GM12878 (cell line): ENCODE measurements around the gene CREB3.

Source experiments
- CBX5 ChIP-seq: sonication (generic); IDR thresholded peaks from 2 replicates; pipeline ENCODE4 v1.6.1; 2016; ENCODE audit warnings: low read depth, moderate library complexity, mild to moderate bottlenecking, inconsistent platforms
- CTCF ChIP-seq, 3 experiments: IDR thresholded peaks in 2 of 3; conservative IDR thresholded peaks in 1 of 3; 2 replicates each; pipeline ENCODE4 v1.5.1; 2011; ENCODE audit warnings: low read depth in 3 of 3, low read length in 3 of 3, mild to moderate bottlenecking in 3 of 3, control low read depth in 2 of 3, moderate library complexity in 2 of 3, inconsistent platforms in 1 of 3, mixed read lengths in 1 of 3; ENCODE audit not compliant: control insufficient read depth in 2 of 3, insufficient read depth in 1 of 3; ENCODE audit errors: extremely low read depth in 1 of 3
- ELK1 ChIP-seq: IDR thresholded peaks from 2 replicates; pipeline ENCODE4 v1.6.1; 2012; ENCODE audit warnings: low read depth, low read length, improper control_type of control experiment
- IRF3 ChIP-seq: fragments of 450-650 bp; IDR thresholded peaks from 2 replicates; pipeline ENCODE4 v1.6.1; 2014; ENCODE audit warnings: mild to moderate bottlenecking
- NFXL1 ChIP-seq: fragments of 450-650 bp; IDR thresholded peaks from 2 replicates; pipeline ENCODE4 v1.6.1; 2017; ENCODE audit warnings: antibody characterized with exemption, mild to moderate bottlenecking, borderline replicate concordance
- NR2F1 ChIP-seq: fragments of 450-650 bp; conservative IDR thresholded peaks from 2 replicates; pipeline ENCODE4 v1.6.1; 2017; ENCODE audit warnings: mild to moderate bottlenecking
- POLR2AphosphoS5 ChIP-seq: IDR thresholded peaks from 2 replicates; pipeline ENCODE4 v1.6.1; 2011; ENCODE audit warnings: mild to moderate bottlenecking, low read length, inconsistent platforms
- REST ChIP-seq: IDR thresholded peaks from 2 replicates; pipeline ENCODE4 v1.6.1; 2012; ENCODE audit warnings: mild to moderate bottlenecking, low read depth, low read length

GRCh38 chr9:35781066-35781465 lies 48.6 kb downstream of the CREB3 start:
- no peak for TF ChIP-seq NFXL1
- no peak for TF ChIP-seq REST
- no peak for TF ChIP-seq NR2F1
- no peak for TF ChIP-seq IRF3
- no peak for TF ChIP-seq CBX5
- TF ChIP-seq POLR2AphosphoS5, result no peak
- no peak for TF ChIP-seq ELK1
- no peak for TF ChIP-seq CTCF (IDR thresholded peaks at IDR 0.05 in 2 of 3, conservative IDR thresholded peaks at IDR 0.05 in 1 of 3; ENCODE audit: control insufficient read depth in 2 of 3, extremely low read depth in 1 of 3, insufficient read depth in 1 of 3, low read depth in 3 of 3, low read length in 3 of 3)
